Colonic mucosa (tissue), 4 donors: ENCODE data around the gene TMSB10. TPM values are rescaled to one million over a fixed set of nuclear protein-coding genes. Genes with fewer than 3 reads are reported as not detected.

Source experiments
- DNase-seq: peaks from one replicate; pipeline ENCODE4 v3.0.0-alpha.2; 2020
- H3K27ac ChIP-seq: fragments of 200-600 bp; one replicate; pipeline ENCODE4 v1.8.0; 2021
- H3K27me3 ChIP-seq: fragments of 200-600 bp; one replicate; pipeline ENCODE4 v1.8.0; 2021
- H3K36me3 ChIP-seq: fragments of 200-600 bp; one replicate; pipeline ENCODE4 v1.8.0; 2021
- H3K4me1 ChIP-seq: fragments of 200-600 bp; one replicate; pipeline ENCODE4 v1.8.0; 2021; ENCODE audit warnings: mild to moderate bottlenecking
- H3K4me3 ChIP-seq: fragments of 200-600 bp; one replicate; pipeline ENCODE4 v1.8.0; 2021
- H3K9ac ChIP-seq, 2 donors: one replicate each; pipeline ENCODE4 v1.7.0; 2013; ENCODE audit warnings: control low read depth in 2 of 2, low read depth in 2 of 2, low read length in 2 of 2
- H3K9me3 ChIP-seq: fragments of 200-600 bp; one replicate; pipeline ENCODE4 v1.8.0; 2021
- intact Hi-C: fragments of 100-400 bp; cut with DNase I; formaldehyde crosslinking; loops from one replicate; pipeline ENCODE4 v1.14.1; 2022
- total RNA-seq, 2 donors: library from RNA; stranded (reverse); fragmentation: NEBNext Ultra II Directional in 1 of 2; extraction: Animal tissue kit (Norgen Biotek cat#: 25700) in 1 of 2; gene quantifications; one replicate each; pipeline ENCODE4 v1.2.1, GENCODE V29; 2021
- TF ChIP-seq, protein P1 (sequence below): fragments of 200-600 bp; IDR thresholded peaks from one replicate; pipeline ENCODE4 v1.8.0; 2022; ENCODE audit warnings: antibody characterized with exemption, mild to moderate bottlenecking
- donor health status: healthy.
- donor health status: DM: no; HTN: no; CAD: no.
- donor health status: DM: no; HTN: no; CAD: no.

The TMSB10 gene
- total RNA-seq, 2 donors from 2014 or later, result 2,226 to 3,150 TPM

DNA sequence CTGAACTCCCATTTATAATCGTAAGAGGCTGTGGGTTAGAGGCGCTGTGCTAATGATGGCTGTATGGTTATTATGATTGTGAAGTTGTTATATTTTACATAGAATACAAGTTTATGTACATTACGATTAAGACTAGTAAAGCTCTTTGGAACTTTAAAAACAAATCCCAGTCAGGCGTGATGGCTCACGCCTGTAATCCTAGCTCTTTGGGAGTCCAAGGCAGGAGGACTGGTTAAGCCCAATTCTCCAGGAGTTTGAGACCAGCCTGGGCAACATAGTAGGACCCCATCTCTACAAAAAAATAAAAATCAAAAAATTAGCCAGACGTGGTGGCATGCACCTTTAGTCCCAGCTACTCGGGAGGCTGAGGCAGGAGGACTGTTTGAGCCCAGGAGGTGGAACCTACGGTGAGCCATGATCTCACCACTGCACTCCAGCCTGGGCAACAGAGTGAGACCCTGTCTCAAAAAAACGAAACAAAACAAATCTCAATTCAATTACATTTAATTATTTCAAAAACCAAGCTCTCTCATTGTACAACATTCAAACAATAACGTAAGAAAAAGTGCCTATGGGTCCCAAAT lies 41.6 kb downstream of the TMSB10 start:
- Histone ChIP-seq H3K9me3 (no peaks in the 10 kb centered on the region), H3K27me3 (no peaks in the 10 kb centered on the region), H3K4me1 (no peaks in the 10 kb centered on the region), H3K4me3 (no peak overlapping the region), H3K27ac (peak overlapping the region; percentile 81), H3K9ac (peak overlapping the region in 1 of 2 donors; percentile 1), H3K36me3 (no peaks in the 10 kb centered on the region)
- DNase-seq, result no peak
- intact Hi-C loops, result no loop called here
- TF ChIP-seq, protein P1, sequence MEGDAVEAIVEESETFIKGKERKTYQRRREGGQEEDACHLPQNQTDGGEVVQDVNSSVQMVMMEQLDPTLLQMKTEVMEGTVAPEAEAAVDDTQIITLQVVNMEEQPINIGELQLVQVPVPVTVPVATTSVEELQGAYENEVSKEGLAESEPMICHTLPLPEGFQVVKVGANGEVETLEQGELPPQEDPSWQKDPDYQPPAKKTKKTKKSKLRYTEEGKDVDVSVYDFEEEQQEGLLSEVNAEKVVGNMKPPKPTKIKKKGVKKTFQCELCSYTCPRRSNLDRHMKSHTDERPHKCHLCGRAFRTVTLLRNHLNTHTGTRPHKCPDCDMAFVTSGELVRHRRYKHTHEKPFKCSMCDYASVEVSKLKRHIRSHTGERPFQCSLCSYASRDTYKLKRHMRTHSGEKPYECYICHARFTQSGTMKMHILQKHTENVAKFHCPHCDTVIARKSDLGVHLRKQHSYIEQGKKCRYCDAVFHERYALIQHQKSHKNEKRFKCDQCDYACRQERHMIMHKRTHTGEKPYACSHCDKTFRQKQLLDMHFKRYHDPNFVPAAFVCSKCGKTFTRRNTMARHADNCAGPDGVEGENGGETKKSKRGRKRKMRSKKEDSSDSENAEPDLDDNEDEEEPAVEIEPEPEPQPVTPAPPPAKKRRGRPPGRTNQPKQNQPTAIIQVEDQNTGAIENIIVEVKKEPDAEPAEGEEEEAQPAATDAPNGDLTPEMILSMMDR, result no peak

DNA sequence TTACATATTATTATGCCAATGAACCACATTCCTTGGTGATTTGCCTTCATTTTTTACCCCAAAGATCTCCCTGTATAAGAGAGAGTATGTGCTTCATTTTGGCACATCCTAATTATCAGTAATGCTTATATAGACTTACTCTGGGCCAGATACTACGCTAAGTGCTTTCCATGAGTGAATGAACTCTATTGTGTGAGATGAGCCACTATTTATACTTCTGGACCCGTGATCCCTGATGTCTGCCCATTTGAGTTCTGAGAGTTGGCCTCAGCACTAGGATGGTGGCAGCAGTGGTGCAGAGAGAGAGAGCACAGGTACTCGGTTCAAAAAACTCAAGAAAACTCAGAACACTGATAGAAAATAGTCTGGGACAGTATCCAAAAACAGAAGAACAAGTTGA lies 48.1 kb downstream of the TMSB10 start:
- no peak overlapping the region for H3K9ac ChIP-seq
- H3K27ac ChIP-seq, result no peak overlapping the region
- H3K27me3 ChIP-seq, result no peaks in the 10 kb centered on the region
- TF ChIP-seq, protein P1, result no peak
- H3K4me1 ChIP-seq, result no peaks in the 10 kb centered on the region
- H3K36me3 ChIP-seq, result no peaks in the 10 kb centered on the region
- H3K4me3 ChIP-seq, result no peak overlapping the region
- DNase-seq, result no peak
- H3K9me3 ChIP-seq, result no peaks in the 10 kb centered on the region
- intact Hi-C loops, result no loop called here

DNA sequence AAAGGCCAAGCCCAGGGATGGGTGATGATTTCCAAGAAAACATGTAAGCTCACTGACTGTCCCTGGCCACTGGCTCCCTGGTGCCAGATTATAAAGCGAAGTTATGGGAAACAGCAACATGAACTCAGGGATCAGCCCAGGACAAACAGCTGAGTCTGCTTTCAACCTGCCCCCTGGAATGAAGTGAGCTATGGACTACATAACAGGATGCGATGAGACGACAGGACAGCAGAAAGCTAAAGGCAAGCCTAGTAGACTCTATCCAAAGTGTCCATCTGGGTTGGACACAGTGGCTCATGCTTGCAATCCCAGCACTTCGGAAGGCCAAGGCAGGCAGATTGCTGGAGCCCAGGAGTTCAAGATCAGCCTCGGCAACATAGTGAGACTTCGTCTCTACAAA lies 48.9 kb downstream of the TMSB10 start:
- no peak overlapping the region for H3K9ac ChIP-seq
- H3K27ac ChIP-seq, result no peak overlapping the region
- H3K4me3 ChIP-seq, result no peak overlapping the region
- H3K4me1 ChIP-seq, result peaks cover 3% of the 10 kb centered on the region
- TF ChIP-seq, protein P1, result no peak
- no peaks in the 10 kb centered on the region for H3K27me3 ChIP-seq
- H3K36me3 ChIP-seq, result no peaks in the 10 kb centered on the region
- no peak for DNase-seq
- intact Hi-C loops, result no loop called here
- H3K9me3 ChIP-seq, result no peaks in the 10 kb centered on the region

Other genes with a start within 250 kb of the TMSB10 start
- 100 to 1,000 TPM in 1 of 2 donors, 10 to 100 TPM in 1; 88.1 to 158 TPM for gene TRABD2A, start 24.6 kb upstream of the TMSB10 start, total RNA-seq
- gene KCMF1, start 65.5 kb downstream of the TMSB10 start, total RNA-seq, result 100 to 1,000 TPM in 1 of 2 donors, 10 to 100 TPM in 1; 96.2 to 118 TPM
- gene TCF7L1, start 227.7 kb downstream of the TMSB10 start, total RNA-seq, result 1 to 10 TPM in 1 of 2 donors, under 1 TPM in 1; 0.99 to 3.2 TPM